ENCODE data around the gene CRABP2.

- no peak for TF ChIP-seq CTCF (conservative IDR thresholded peaks at IDR 0.05; ENCODE audit: low read depth in 2 of 2)
- TF ChIP-seq ETS1 (IDR thresholded peaks at IDR 0.05) = no peak
- no peak for TF ChIP-seq EZH2 (IDR thresholded peaks at IDR 0.05; ENCODE audit: low read depth, unreplicated experiment)
- no peak for TF ChIP-seq POLR2AphosphoS5 (IDR thresholded peaks at IDR 0.05; ENCODE audit: low read depth)
- TF ChIP-seq EZH2phosphoT487 (IDR thresholded peaks at IDR 0.05; ENCODE audit: unreplicated experiment) = no peak
- TF ChIP-seq CREB1 (CRISPR knock-in tag; IDR thresholded peaks at IDR 0.05; ENCODE audit: low read depth) = no peak
Measured at GRCh38 chr1:156745881-156746280, 40.5 kb upstream of the CRABP2 start.
